HepG2 (cell line): ENCODE data around the gene NUP107. TPM values are rescaled to one million over a fixed set of nuclear protein-coding genes. Genes with fewer than 3 reads are reported as not detected.

ENCODE experiments used
- ATAC-seq: fragments of 200-7000 bp; cut with Tn5 transposase; 3 replicates; pipeline ENCODE4 v1.9.1; 2020; ENCODE audit warnings: mild to moderate bottlenecking, moderate library complexity
- BruUV-seq: library from RNA; stranded (reverse); fragments of 400-500 nt; replicated peaks from 2 replicates; lab custom pipeline; 2021; lab: Mats Ljungman, UMichigan
- CTCF ChIA-PET: fragments of 300-600 bp; formaldehyde crosslinking; extraction: SDS; loops from one replicate; lab custom pipeline; 2021; ENCODE audit warnings: low total read pairs, inconsistent platforms, low intra/inter-chr PET ratio; lab: Yijun Ruan, JAX
- POLR2A ChIA-PET: fragments of 350-600 bp; sonication (Branson Sonifier 250); formaldehyde crosslinking; loops from one replicate; lab custom pipeline; 2020; ENCODE audit warnings: antibody characterized with exemption, inconsistent platforms; lab: Yijun Ruan, JAX
- DNase-seq: peaks from one replicate; pipeline ENCODE4 v3.0.0-alpha.2; 2015; ENCODE audit warnings: low spot score
- FAIRE-seq: peaks from 3 replicates; lab custom pipeline; 2011; peaks lifted over from hg19 to GRCh38; lab: Jason Lieb, UNC
- H2AFZ ChIP-seq: one replicate; pipeline ENCODE4 v1.6.1; 2011; ENCODE audit warnings: low read length, inconsistent platforms
- H3K27ac ChIP-seq: fragments of 300-600 bp; 3 replicates; pipeline ENCODE4 v1.8.0; 2011; ENCODE audit warnings: mixed run types, mild to moderate bottlenecking, mixed read lengths, low read length, inconsistent platforms; ENCODE audit not compliant: insufficient read depth; ENCODE audit errors: extremely low read length
- H3K27me3 ChIP-seq, 2 experiments: fragments of 200-600 bp in 1 of 2; 2 replicates in 1 of 2; 3 replicates in 1 of 2; pipeline versions ENCODE4 v1.6.0 to v1.8.0; 2011; ENCODE audit warnings: low read length in 2 of 2, mild to moderate bottlenecking in 2 of 2, moderate library complexity in 2 of 2, inconsistent platforms in 1 of 2; ENCODE audit not compliant: insufficient read depth in 2 of 2, control insufficient read depth in 1 of 2
- H3K36me3 ChIP-seq, 2 experiments: fragments of 200-600 bp in 1 of 2; replicated peaks in 1 of 2; 2 replicates in 1 of 2; 3 replicates in 1 of 2; pipeline versions ENCODE4 v1.5.1 to v1.8.0; 2011; ENCODE audit warnings: low read length in 2 of 2, inconsistent platforms in 1 of 2; ENCODE audit not compliant: insufficient read depth in 2 of 2, control insufficient read depth in 1 of 2
- H3K4me1 ChIP-seq: 2 replicates; pipeline ENCODE4 v1.5.1; 2012; ENCODE audit warnings: low read length, inconsistent platforms; ENCODE audit not compliant: insufficient read depth
- H3K4me2 ChIP-seq: 2 replicates; pipeline ENCODE4 v1.6.0; 2011; ENCODE audit warnings: low read depth, low read length, inconsistent platforms
- H3K4me3 ChIP-seq, 3 experiments: fragments of 200-600 bp in 1 of 3; sonication (generic), shearing (Covaris generic) in 1 of 3; replicated peaks in 1 of 3; 2 replicates each; pipeline ENCODE4 v1.5.1; 2011 to 2016; ENCODE audit warnings: low read length in 3 of 3, inconsistent platforms in 2 of 3, low read depth in 2 of 3, mild to moderate bottlenecking in 2 of 3, control low read depth in 1 of 3, mixed read lengths in 1 of 3; ENCODE audit not compliant: insufficient read depth in 1 of 3
- H3K79me2 ChIP-seq: one replicate; pipeline ENCODE4 v1.6.1; 2011; ENCODE audit warnings: low read length, inconsistent platforms; ENCODE audit not compliant: insufficient read depth
- H3K9ac ChIP-seq: 2 replicates; pipeline ENCODE4 v1.6.0; 2011; ENCODE audit warnings: mild to moderate bottlenecking, low read depth, low read length, inconsistent platforms; ENCODE audit not compliant: insufficient read depth
- H3K9me3 ChIP-seq: 2 replicates; pipeline ENCODE4 v1.5.1; 2012; ENCODE audit warnings: mild to moderate bottlenecking, low read length
- H4K20me1 ChIP-seq: 2 replicates; pipeline ENCODE4 v1.6.0; 2011; ENCODE audit warnings: inconsistent platforms, mild to moderate bottlenecking, low read length, moderate library complexity; ENCODE audit not compliant: insufficient read depth
- AKAP8 ChIP-seq: sonication (generic); formaldehyde crosslinking; IDR thresholded peaks from 2 replicates; pipeline ENCODE4 v1.5.1; 2020; ENCODE audit warnings: mild to moderate bottlenecking, missing genetic modification reagents
- ATF1 ChIP-seq: IDR thresholded peaks from 2 replicates; pipeline ENCODE4 v1.6.1; 2016; ENCODE audit warnings: mild to moderate bottlenecking, control low read depth
- DNMT1 ChIP-seq: sonication (generic); formaldehyde crosslinking; IDR thresholded peaks from 2 replicates; pipeline ENCODE4 v1.5.1; 2020; ENCODE audit warnings: mild to moderate bottlenecking, missing genetic modification reagents
- HOXA3 ChIP-seq: sonication (generic); formaldehyde crosslinking; IDR thresholded peaks from 2 replicates; pipeline ENCODE4 v1.5.0; 2020; ENCODE audit warnings: missing genetic modification reagents
- IRF2 ChIP-seq: IDR thresholded peaks from 2 replicates; pipeline ENCODE4 v1.6.1; 2018; ENCODE audit warnings: missing genetic modification reagents, missing compliant biosample characterization
- MED1 ChIP-seq: sonication (generic); formaldehyde crosslinking; IDR thresholded peaks from 2 replicates; pipeline ENCODE4 v1.4.0; 2020; ENCODE audit warnings: missing genetic modification reagents
- PITX1 ChIP-seq: sonication (generic); formaldehyde crosslinking; IDR thresholded peaks from 2 replicates; pipeline ENCODE4 v1.5.1; 2020; ENCODE audit warnings: mild to moderate bottlenecking, missing genetic modification reagents
- RNF219 ChIP-seq: sonication (generic); formaldehyde crosslinking; IDR thresholded peaks from 2 replicates; pipeline ENCODE4 v1.5.0; 2020; ENCODE audit warnings: mild to moderate bottlenecking, missing genetic modification reagents
- SAP130 ChIP-seq: IDR thresholded peaks from 2 replicates; pipeline ENCODE4 v1.6.1; 2016; ENCODE audit warnings: low read depth
- THAP9 ChIP-seq: sonication (generic); formaldehyde crosslinking; IDR thresholded peaks from 2 replicates; pipeline ENCODE4; 2020; ENCODE audit warnings: missing genetic modification reagents, mild to moderate bottlenecking, borderline replicate concordance
- ZNF121 ChIP-seq: sonication (generic); formaldehyde crosslinking; IDR thresholded peaks from 2 replicates; pipeline ENCODE4 v1.5.0; 2020; ENCODE audit warnings: mild to moderate bottlenecking, missing genetic modification reagents
- ZNF660 ChIP-seq: sonication (generic); formaldehyde crosslinking; IDR thresholded peaks from 2 replicates; pipeline ENCODE4 v1.5.1; 2020; ENCODE audit warnings: mild to moderate bottlenecking, low read depth, missing genetic modification reagents, borderline replicate concordance
- WGBS: methylation state at CpG from one replicate; pipeline ENCODE4 v1.1.6; 2017; ENCODE audit warnings: low lambda C conversion rate; 5-methylcytosine and 5-hydroxymethylcytosine counted together
- in situ Hi-C: cut with HindIII; loops from 2 replicates; pipeline ENCODE4 v1.10.0; 2017; ENCODE audit warnings: low pct_unique_long_range_greater_than_20kb; ENCODE audit not compliant: extremely low pct_ligation_motif_present
- intact Hi-C: fragments of 100-400 bp; cut with micrococcal nuclease; formaldehyde crosslinking; loops from one replicate; pipeline ENCODE4 v1.10.0; 2022; ENCODE audit not compliant: unreplicated experiment
- polyA plus RNA-seq, 8 experiments: library from polyadenylated mRNA; depleted of rRNA in 3 of 8; stranded (reverse) in 7 of 8; unstranded in 1 of 8; fragments of >200 nt; fragmentation: Illumina TruSeq in 4 of 8; extraction: Trizol in 4 of 8; gene quantifications; 2 replicates each; pipeline versions ENCODE4 v1.2.1 to v1.2.3, GENCODE V29; 2011 to 2016; ENCODE audit warnings: low read depth in 4 of 8, missing spikeins in 1 of 8, mixed read lengths in 1 of 8; ENCODE audit not compliant: insufficient read depth in 1 of 8
- total RNA-seq, 5 experiments: library from RNA; depleted of rRNA; stranded (reverse); fragments of >200 nt; fragmentation: Illumina TruSeq; extraction: Trizol; gene quantifications; 2 replicates each; pipeline ENCODE4 v1.2.3, GENCODE V29; 2016; ENCODE audit warnings: low read depth in 1 of 5

NUP107 gene
- total and polyA plus RNA-seq, 2 of the 13 experiments (the other 11 are each of a cell fraction or from before 2014, with no cell fraction given) = 54.7 to 100 TPM

GRCh38 chr12:68785358-68785757 is 98.6 kb downstream of the NUP107 start:
- Histone ChIP-seq H3K27me3 (no peaks in the 10 kb centered on the region), H3K9ac (no peak overlapping the region), H3K27ac (peak overlapping the region; percentile 91), H3K9me3 (no peaks in the 10 kb centered on the region), H4K20me1 (no peaks in the 10 kb centered on the region), H3K79me2 (peaks cover 7% of the 10 kb centered on the region), H3K4me1 (peaks cover 84% of the 10 kb centered on the region), H3K4me2 (0 out of 2 replicates have a peak overlapping the region, but pooled peaks have one; percentile 50), H2AFZ (no peak overlapping the region), H3K36me3 (no peaks in the 10 kb centered on the region; a peak in 2 of 5 replicates), H3K4me3 (no peak overlapping the region)
- BruUV-seq = no TSS peak
- ChIA-PET CTCF (no interaction called here), POLR2A (interaction anchor here (1.0 to 9.2 kb wide), 3 partner anchors 20 to 39 kb away, joined by 4 to 184 read pairs (median 29); partner anchors contain the start of genes MDM2 and SLC35E3)
- WGBS = 80% methylated on average over 2 of the region's 2 CpGs
- no peak for ATAC-seq
- intact Hi-C loops = no loop called here
- DNase-seq = no peak
- TF ChIP-seq PITX1 (CRISPR knock-in tag) (no peak), DNMT1 (no peak), IRF2 (no peak), AKAP8 (CRISPR knock-in tag) (no peak), HOXA3 (CRISPR knock-in tag) (0 out of 2 replicates have a peak, but pooled peaks have one; percentile 4)
- in situ Hi-C loops = no loop called here
- no peak for FAIRE-seq

GRCh38 chr12:68785823-68786222 is 99.0 kb downstream of the NUP107 start:
- peak; percentile 36 for DNase-seq
- no peak overlapping the region for H2AFZ ChIP-seq
- no peaks in the 10 kb centered on the region; a peak in 2 of 5 replicates for H3K36me3 ChIP-seq
- ChIA-PET CTCF (no interaction called here), POLR2A (interaction anchor here (1.0 to 9.2 kb wide), 4 partner anchors 19 to 40 kb away, joined by 4 to 184 read pairs (median 40); partner anchors contain the start of genes MDM2 and SLC35E3)
- 56% methylated on average over 5 of the region's 5 CpGs for WGBS
- no peak overlapping the region for H3K9ac ChIP-seq
- peaks cover 86% of the 10 kb centered on the region for H3K4me1 ChIP-seq
- ATAC-seq = no peak
- no TSS peak for BruUV-seq
- intact Hi-C loops = no loop called here
- peak overlapping the region; percentile 91 for H3K27ac ChIP-seq
- no peaks in the 10 kb centered on the region for H4K20me1 ChIP-seq
- H3K4me3 ChIP-seq = no peak overlapping the region
- no peak for FAIRE-seq
- no peaks in the 10 kb centered on the region for H3K27me3 ChIP-seq
- peaks cover 7% of the 10 kb centered on the region for H3K79me2 ChIP-seq
- H3K4me2 ChIP-seq = peak overlapping the region; percentile 50; the same call in 1 of the 2 replicates
- no peaks in the 10 kb centered on the region for H3K9me3 ChIP-seq
- in situ Hi-C loops = no loop called here
- TF ChIP-seq RNF219 (CRISPR knock-in tag) = no peak
- TF ChIP-seq MED1 (CRISPR knock-in tag) = peak; percentile 49
- no peak for TF ChIP-seq ATF1 (CRISPR knock-in tag)
- peak; percentile 98 for TF ChIP-seq ZNF121 (CRISPR knock-in tag)
- TF ChIP-seq THAP9 = no peak
- peak; percentile 21 for TF ChIP-seq SAP130 (CRISPR knock-in tag)
- TF ChIP-seq ZNF660 (CRISPR knock-in tag) = no peak
